Femur (tissue), 1 donor: ENCODE data around the gene GMDS.

ENCODE experiments used
- DNase-seq: peaks from one replicate; pipeline ENCODE4 v3.0.0-alpha.2; 2017

Gene GMDS

GRCh38 chr6:2129182-2129621, 116.2 kb downstream of the GMDS start:
- DNase-seq: no peak

- DNase-seq: no peak
Measured at GRCh38 chr6:2127484-2127911, 117.9 kb downstream of the GMDS start.

GRCh38 chr6:2126351-2126750, 119.1 kb downstream of the GMDS start:
- no peak for DNase-seq

- no peak for DNase-seq
Measured at GRCh38 chr6:2125158-2125557, 120.2 kb downstream of the GMDS start.

GRCh38 chr6:2124260-2124709, 121.1 kb downstream of the GMDS start:
- no peak for DNase-seq

GRCh38 chr6:2120912-2121311, 124.5 kb downstream of the GMDS start:
- no peak for DNase-seq

- DNase-seq: no peak
Measured at GRCh38 chr6:2119275-2119674, 126.1 kb downstream of the GMDS start.

GRCh38 chr6:2118136-2118535, 127.3 kb downstream of the GMDS start:
- DNase-seq: no peak

- DNase-seq: no peak
Measured at GRCh38 chr6:2117447-2117846, 128.0 kb downstream of the GMDS start.

GRCh38 chr6:2116496-2116895, 128.9 kb downstream of the GMDS start:
- no peak for DNase-seq

GRCh38 chr6:2114100-2114499, 131.3 kb downstream of the GMDS start:
- no peak for DNase-seq

GRCh38 chr6:2111162-2111677, 134.2 kb downstream of the GMDS start:
- no peak for DNase-seq

- no peak for DNase-seq
Measured at GRCh38 chr6:2110504-2110903, 134.9 kb downstream of the GMDS start.

GRCh38 chr6:2109796-2110195, 135.6 kb downstream of the GMDS start:
- DNase-seq: peak; percentile 30

- DNase-seq: no peak
Measured at GRCh38 chr6:2108700-2109306, 136.6 kb downstream of the GMDS start.

- no peak for DNase-seq
Measured at GRCh38 chr6:2104524-2104880, 140.9 kb downstream of the GMDS start.

GRCh38 chr6:2103765-2104523, 141.5 kb downstream of the GMDS start:
- peak; percentile 38 for DNase-seq

GRCh38 chr6:2102966-2103365, 142.4 kb downstream of the GMDS start:
- DNase-seq: no peak

- no peak for DNase-seq
Measured at GRCh38 chr6:2102316-2102883, 143.0 kb downstream of the GMDS start.

- no peak for DNase-seq
Measured at GRCh38 chr6:2101213-2101612, 144.2 kb downstream of the GMDS start.

GRCh38 chr6:2099870-2100269, 145.5 kb downstream of the GMDS start:
- DNase-seq: no peak

GRCh38 chr6:2097464-2097863, 147.9 kb downstream of the GMDS start:
- DNase-seq: no peak

GRCh38 chr6:2094642-2095041, 150.8 kb downstream of the GMDS start:
- no peak for DNase-seq
